ENCODE measurements around the gene ECE2. TPM values are rescaled to one million over a fixed set of nuclear protein-coding genes. Genes with fewer than 3 reads are reported as not detected.

Gene ECE2
- total RNA-seq, result not detected

- Histone ChIP-seq H3K4me3 (replicated peaks in 1 of 3) (no peak within 1 kb of the TSS), H3K27ac (no peak within 1 kb of the TSS), H3K27me3 (peaks cover 8% of the 10 kb centered on the region), H3K36me3 (no peaks in the 10 kb centered on the region), H3K4me1 (no peaks in the 10 kb centered on the region), H3K9me3 (no peaks in the 10 kb centered on the region)
- 11 to 46% methylated on average over 10 to 21 of the region's 65 CpGs for WGBS, 2 donors
- no peak for DNase-seq
- no peak for TF ChIP-seq POLR2A (IDR thresholded peaks at IDR 0.05)
- TF ChIP-seq CTCF (IDR thresholded peaks at IDR 0.05), result no peak
- intact Hi-C loops (cut with DNase I), result no loop called here
Measured at GRCh38 chr3:184275961-184276910, at the start of gene ECE2. Gene ECE2 (plus strand): TSS chr3:184276022. CDS start chr3:184276154, 132 bp downstream.

- H3K36me3 ChIP-seq, result no peaks in the 10 kb centered on the region
- no peak overlapping the region for H3K27ac ChIP-seq
- no peak overlapping the region for H3K4me3 ChIP-seq (replicated peaks in 1 of 3)
- WGBS, 2 donors, result 61 to 65% methylated on average over 2 of the region's 2 CpGs
- peak in 1 of 2 donors; percentile 13 for DNase-seq
- TF ChIP-seq POLR2A (IDR thresholded peaks at IDR 0.05) (no peak), CTCF (IDR thresholded peaks at IDR 0.05) (peak; percentile 45 to 77 (median 56))
- peaks cover 6% of the 10 kb centered on the region for H3K27me3 ChIP-seq
- peaks cover 9 to 24% of the 10 kb centered on the region in 2 donors for H3K4me1 ChIP-seq
- intact Hi-C loops (cut with DNase I), result no loop called here
- H3K9me3 ChIP-seq, result no peaks in the 10 kb centered on the region
Measured at GRCh38 chr3:184227481-184227935, 48.3 kb upstream of the ECE2 start.

- H3K4me3 ChIP-seq (replicated peaks in 1 of 3), result no peak overlapping the region
- H3K27me3 ChIP-seq, result peaks cover 6% of the 10 kb centered on the region
- peaks cover 9 to 24% of the 10 kb centered on the region in 2 donors for H3K4me1 ChIP-seq
- 36 to 50% methylated on average over 12 of the region's 12 CpGs for WGBS, 2 donors
- no peak overlapping the region for H3K27ac ChIP-seq
- no peaks in the 10 kb centered on the region for H3K36me3 ChIP-seq
- intact Hi-C loops (cut with DNase I), result no loop called here
- H3K9me3 ChIP-seq, result no peaks in the 10 kb centered on the region
- DNase-seq, result peak; percentile 41 to 53
- TF ChIP-seq POLR2A (IDR thresholded peaks at IDR 0.05) (no peak), CTCF (IDR thresholded peaks at IDR 0.05) (no peak)
Measured at GRCh38 chr3:184228376-184229137, 47.3 kb upstream of the ECE2 start.

- WGBS, 2 donors, result 1 to 2% methylated on average over 19 to 20 of the region's 66 CpGs
- peaks cover 6% of the 10 kb centered on the region for H3K27me3 ChIP-seq
- TF ChIP-seq CTCF (IDR thresholded peaks at IDR 0.05) (peak in 4 of 6 experiments; percentile 21 to 60 (median 52)), POLR2A (IDR thresholded peaks at IDR 0.05) (peak in 1 of 2 donors; percentile 52)
- DNase-seq, result peak; percentile 76
- no peaks in the 10 kb centered on the region for H3K36me3 ChIP-seq
- no peaks in the 10 kb centered on the region for H3K9me3 ChIP-seq
- no peak within 1 kb of the TSS for H3K27ac ChIP-seq
- H3K4me1 ChIP-seq, result peaks cover 9 to 29% of the 10 kb centered on the region in 2 donors
- intact Hi-C loops (cut with DNase I), result loop anchor here (10.0 kb wide), 1 partner anchor 55 kb away; no protein-coding TSS in a partner anchor
- H3K4me3 ChIP-seq (replicated peaks in 1 of 3), result peak within 1 kb of the TSS in 2 of 3 donors; percentile 30 to 39
Measured at GRCh38 chr3:184229394-184230080, 46.3 kb upstream of the ECE2 start, which contains the start of gene VWA5B2. Gene VWA5B2 (plus strand): TSS chr3:184229585. CDS start chr3:184230529, 944 bp downstream.

Data from thyroid gland (tissue), 4 donors.